OCI-LY3 (cell line): ENCODE measurements around the gene ZNF821.

Experiments used
- H2AFZ ChIP-seq: fragments of 200-600, 300-600 bp; shearing (Covaris generic); 2 replicates; pipeline ENCODE4 v1.6.0; 2014; ENCODE audit warnings: antibody characterized with exemption, low read depth, low read length
- H3K27ac ChIP-seq: fragments of 200-600, 300-600 bp; sonication (generic); 2 replicates; pipeline ENCODE4 v1.5.1; 2014; ENCODE audit warnings: mild to moderate bottlenecking, low read length, moderate library complexity, mixed read lengths
- H3K27me3 ChIP-seq: fragments of 200-600, 300-600 bp; sonication (generic); 2 replicates; pipeline ENCODE4 v1.6.1; 2014; ENCODE audit warnings: low read depth, low read length, mixed read lengths
- H3K36me3 ChIP-seq: fragments of 200-600, 300-600 bp; sonication (generic); replicated peaks from 2 replicates; pipeline ENCODE3; 2014; ENCODE audit warnings: low read depth, low read length, mixed read lengths
- H3K4me1 ChIP-seq: fragments of 300-600, 200-600 bp; sonication (generic); 2 replicates; pipeline ENCODE4 v1.6.1; 2014; ENCODE audit warnings: low read length, mixed read lengths
- H3K4me2 ChIP-seq: fragments of 200-600, 300-600 bp; sonication (generic); 2 replicates; pipeline ENCODE4 v1.6.1; 2014; ENCODE audit warnings: low read length, mixed read lengths
- H3K4me3 ChIP-seq: fragments of 300-600, 200-600 bp; sonication (generic); 2 replicates; pipeline ENCODE4 v1.5.1; 2014; ENCODE audit warnings: antibody characterized with exemption, mild to moderate bottlenecking, low read length, moderate library complexity
- H3K79me2 ChIP-seq: fragments of 300-600, 200-600 bp; shearing (Covaris generic); 2 replicates; pipeline ENCODE4 v1.6.1; 2014; ENCODE audit warnings: mild to moderate bottlenecking, low read length, mixed read lengths
- H3K9ac ChIP-seq: fragments of 300-600, 200-600 bp; shearing (Covaris generic); 2 replicates; pipeline ENCODE4 v1.6.0; 2014; ENCODE audit warnings: mild to moderate bottlenecking, low read length, moderate library complexity
- H3K9me3 ChIP-seq: fragments of 200-600, 300-600 bp; shearing (Covaris generic); 2 replicates; pipeline ENCODE4 v1.6.1; 2014; ENCODE audit warnings: low read length, mixed read lengths; ENCODE audit not compliant: insufficient read depth
- H4K20me1 ChIP-seq: fragments of 200-600, 300-600 bp; sonication (generic); 2 replicates; pipeline ENCODE4 v1.6.1; 2016; ENCODE audit warnings: low read length, mixed read lengths; ENCODE audit not compliant: insufficient read depth
- CTCF ChIP-seq: fragments of 200-600, 300-600 bp; sonication (generic); IDR thresholded peaks from 2 replicates; pipeline ENCODE4 v1.5.1; 2014; ENCODE audit warnings: antibody characterized with exemption, low read length, low read depth
- EZH2phosphoT487 ChIP-seq: fragments of 200-600 bp; shearing (Covaris generic); IDR thresholded peaks from 2 replicates; pipeline ENCODE4 v1.6.1; 2018; ENCODE audit warnings: antibody characterized with exemption, mixed run types, low read depth

ZNF821 gene

GRCh38 chr16:71882505-71883167, 1.3 kb downstream of the ZNF821 start:
- Histone ChIP-seq H4K20me1 (peaks cover 7% of the 10 kb centered on the region; the same call in 1 of the 2 replicates), H3K4me1 (peaks cover 21% of the 10 kb centered on the region), H3K9ac (peak overlapping the region; percentile 96), H3K4me3 (peak overlapping the region; percentile 85), H2AFZ (no peak overlapping the region), H3K36me3 (peaks cover 24% of the 10 kb centered on the region), H3K79me2 (no peaks in the 10 kb centered on the region), H3K27me3 (no peaks in the 10 kb centered on the region), H3K9me3 (no peaks in the 10 kb centered on the region), H3K4me2 (peak overlapping the region; percentile 88), H3K27ac (peak overlapping the region; percentile 72)
- TF ChIP-seq CTCF (peak; percentile 73), EZH2phosphoT487 (no peak)

DNA sequence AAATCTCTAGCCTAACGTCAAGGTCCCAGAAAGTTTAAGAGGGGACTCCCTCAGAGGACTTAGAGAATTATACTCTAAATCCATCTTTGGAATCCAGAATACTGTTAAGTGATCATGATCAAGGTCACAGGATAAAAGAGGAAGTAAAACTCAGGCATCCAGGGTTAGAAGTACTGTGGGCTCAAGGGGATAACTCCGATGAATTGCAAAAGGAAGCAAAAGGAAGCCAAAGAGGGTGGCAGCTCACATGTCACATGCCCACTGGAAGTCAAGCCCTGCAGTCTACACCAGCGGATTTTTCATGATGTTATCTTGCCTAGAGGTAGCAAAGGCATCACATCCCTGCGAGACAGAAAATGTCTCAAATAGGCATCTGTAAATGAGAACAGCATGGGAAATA, 3.8 kb downstream of the ZNF821 start:
- Histone ChIP-seq H3K36me3 (peaks cover 30% of the 10 kb centered on the region), H4K20me1 (peaks cover 7% of the 10 kb centered on the region; the same call in 1 of the 2 replicates), H3K4me1 (peaks cover 19% of the 10 kb centered on the region), H3K4me2 (no peak overlapping the region), H3K4me3 (no peak overlapping the region), H3K9me3 (no peaks in the 10 kb centered on the region), H3K27ac (no peak overlapping the region), H3K9ac (no peak overlapping the region), H2AFZ (no peak overlapping the region), H3K79me2 (no peaks in the 10 kb centered on the region), H3K27me3 (no peaks in the 10 kb centered on the region)
- TF ChIP-seq EZH2phosphoT487 (no peak), CTCF (no peak)

GRCh38 chr16:71878911-71879310, 5.1 kb downstream of the ZNF821 start:
- Histone ChIP-seq H3K27ac (no peak overlapping the region), H3K36me3 (peaks cover 30% of the 10 kb centered on the region), H4K20me1 (peaks cover 7% of the 10 kb centered on the region; the same call in 1 of the 2 replicates), H3K79me2 (no peaks in the 10 kb centered on the region), H3K9me3 (no peaks in the 10 kb centered on the region), H2AFZ (no peak overlapping the region), H3K27me3 (no peaks in the 10 kb centered on the region), H3K9ac (no peak overlapping the region), H3K4me2 (no peak overlapping the region), H3K4me1 (peaks cover 17% of the 10 kb centered on the region), H3K4me3 (no peak overlapping the region)
- TF ChIP-seq CTCF (no peak), EZH2phosphoT487 (no peak)

- no peak overlapping the region for H3K9ac ChIP-seq
- no peak overlapping the region for H3K4me2 ChIP-seq
- peaks cover 19% of the 10 kb centered on the region for H3K36me3 ChIP-seq
- TF ChIP-seq EZH2phosphoT487, result no peak
- TF ChIP-seq CTCF, result no peak
- no peaks in the 10 kb centered on the region for H3K9me3 ChIP-seq
- peaks cover 19% of the 10 kb centered on the region for H3K4me1 ChIP-seq
- no peak overlapping the region for H3K27ac ChIP-seq
- H2AFZ ChIP-seq, result no peak overlapping the region
- peaks cover 16% of the 10 kb centered on the region for H4K20me1 ChIP-seq
- no peak overlapping the region for H3K4me3 ChIP-seq
- H3K79me2 ChIP-seq, result no peaks in the 10 kb centered on the region
- no peaks in the 10 kb centered on the region for H3K27me3 ChIP-seq
Observed at GRCh38 chr16:71873199-71873598, 10.8 kb downstream of the ZNF821 start.
